Neural cell (in vitro differentiated cells): ENCODE measurements around the gene FSTL5. TPM values are rescaled to one million over a fixed set of nuclear protein-coding genes. Genes with fewer than 3 reads are reported as not detected.

ENCODE experiments used
- H2AFZ ChIP-seq: fragments of 200-600, 300-800 bp; sonication (generic), shearing (Covaris generic); 2 replicates; pipeline ENCODE4 v1.6.0; 2014; ENCODE audit warnings: low read depth, mild to moderate bottlenecking, antibody characterized with exemption, low read length, moderate library complexity
- H3F3A ChIP-seq: fragments of 200-600 bp; shearing (Covaris generic); 2 replicates; pipeline ENCODE4 v1.6.1; 2016; ENCODE audit warnings: mild to moderate bottlenecking, moderate library complexity, mixed read lengths, antibody characterized with exemption, low read length; ENCODE audit not compliant: insufficient read depth, poor library complexity, severe bottlenecking
- H3K27ac ChIP-seq: fragments of 200-600, 300-800 bp; sonication (generic), shearing (Covaris generic); 2 replicates; pipeline ENCODE4 v1.5.1; 2014; ENCODE audit warnings: mild to moderate bottlenecking, low read length, moderate library complexity
- H3K27me3 ChIP-seq: fragments of 300-800, 200-600 bp; sonication (generic), shearing (Covaris generic); 2 replicates; pipeline ENCODE4 v1.6.0; 2014; ENCODE audit warnings: mild to moderate bottlenecking, low read depth, low read length, moderate library complexity; ENCODE audit not compliant: insufficient read depth
- H3K36me3 ChIP-seq: fragments of 300-800, 200-600 bp; sonication (generic), shearing (Covaris generic); 2 replicates; pipeline ENCODE4 v1.5.1; 2014; ENCODE audit warnings: mild to moderate bottlenecking, antibody characterized with exemption, low read length, moderate library complexity; ENCODE audit not compliant: insufficient read depth
- H3K4me2 ChIP-seq: fragments of 300-800, 200-600 bp; sonication (generic), shearing (Covaris generic); 2 replicates; pipeline ENCODE4 v1.6.0; 2014; ENCODE audit warnings: mild to moderate bottlenecking, low read length
- H3K4me3 ChIP-seq: fragments of 300-800, 200-600 bp; sonication (generic), shearing (Covaris generic); 2 replicates; pipeline ENCODE4 v1.5.1; 2014; ENCODE audit warnings: mild to moderate bottlenecking, low read length, moderate library complexity
- H3K79me2 ChIP-seq: fragments of 200-600 bp; shearing (Covaris generic); replicated peaks from 2 replicates; pipeline ENCODE4 v1.6.0; 2014; ENCODE audit warnings: mild to moderate bottlenecking, low read length, moderate library complexity; ENCODE audit not compliant: insufficient read depth
- H3K9ac ChIP-seq: fragments of 300-800, 200-600 bp; sonication (generic), shearing (Covaris generic); 2 replicates; pipeline ENCODE4 v1.6.1; 2016; ENCODE audit warnings: mild to moderate bottlenecking, low read length, mixed read lengths
- H3K9me2 ChIP-seq: fragments of 200-600 bp; shearing (Covaris generic); 2 replicates; pipeline ENCODE4 v1.6.1; 2016; ENCODE audit warnings: mild to moderate bottlenecking, low read length, mixed read lengths; ENCODE audit not compliant: insufficient read depth
- H3K9me3 ChIP-seq: fragments of 200-600, 300-800 bp; sonication (generic), shearing (Covaris generic); 2 replicates; pipeline ENCODE4 v1.6.1; 2016; ENCODE audit warnings: mild to moderate bottlenecking, mixed run types, low read length, moderate library complexity, mixed read lengths
- H4K20me1 ChIP-seq: fragments of 200-600 bp; shearing (Covaris generic); 2 replicates; pipeline ENCODE4 v1.6.1; 2016; ENCODE audit warnings: mild to moderate bottlenecking, mixed run types; ENCODE audit not compliant: insufficient read depth
- CTCF ChIP-seq: fragments of 450-650 bp; IDR thresholded peaks from 2 replicates; pipeline ENCODE4 v1.5.1; 2014; ENCODE audit warnings: antibody characterized with exemption, mild to moderate bottlenecking, moderate library complexity; ENCODE audit not compliant: poor library complexity, severe bottlenecking
- EP300 ChIP-seq: fragments of 450-650 bp; conservative IDR thresholded peaks from 2 replicates; pipeline ENCODE4 v1.6.1; 2014; ENCODE audit warnings: antibody characterized with exemption, mild to moderate bottlenecking, moderate library complexity; ENCODE audit not compliant: poor library complexity, severe bottlenecking
- EZH2 ChIP-seq: fragments of 200-600, 300-800 bp; shearing (Covaris generic), sonication (generic); IDR thresholded peaks from 2 replicates; pipeline ENCODE4 v1.6.1; 2014; ENCODE audit warnings: antibody characterized with exemption, low read length, borderline replicate concordance, mild to moderate bottlenecking; ENCODE audit not compliant: insufficient read depth, poor library complexity, severe bottlenecking
- MXI1 ChIP-seq: fragments of 450-650 bp; conservative IDR thresholded peaks from 2 replicates; pipeline ENCODE4 v1.6.1; 2014; ENCODE audit warnings: antibody characterized with exemption, mild to moderate bottlenecking; ENCODE audit not compliant: poor library complexity, severe bottlenecking
- POLR2AphosphoS5 ChIP-seq: IDR thresholded peaks from 2 replicates; pipeline ENCODE4 v1.6.1; 2012
- RAD21 ChIP-seq: fragments of 450-650 bp; conservative IDR thresholded peaks from 2 replicates; pipeline ENCODE4 v1.6.1; 2014; ENCODE audit warnings: antibody characterized with exemption, mild to moderate bottlenecking, moderate library complexity
- REST ChIP-seq: IDR thresholded peaks from 2 replicates; pipeline ENCODE4 v1.6.1; 2012; ENCODE audit warnings: borderline replicate concordance
- SMC3 ChIP-seq: fragments of 450-650 bp; conservative IDR thresholded peaks from 2 replicates; pipeline ENCODE4 v1.6.1; 2014; ENCODE audit warnings: antibody characterized with exemption, mild to moderate bottlenecking, moderate library complexity; ENCODE audit not compliant: poor library complexity
- TAF1 ChIP-seq: IDR thresholded peaks from 2 replicates; pipeline ENCODE4 v1.6.1; 2012; ENCODE audit warnings: low read depth
- polyA plus RNA-seq: library from polyadenylated mRNA; depleted of rRNA; stranded (reverse); fragments of >200 nt; gene quantifications from 2 replicates; pipeline ENCODE4 v1.2.3, GENCODE V29; 2014

The FSTL5 gene
- polyA plus RNA-seq, 1 donor from 2014 or later, result 6.8 TPM

DNA sequence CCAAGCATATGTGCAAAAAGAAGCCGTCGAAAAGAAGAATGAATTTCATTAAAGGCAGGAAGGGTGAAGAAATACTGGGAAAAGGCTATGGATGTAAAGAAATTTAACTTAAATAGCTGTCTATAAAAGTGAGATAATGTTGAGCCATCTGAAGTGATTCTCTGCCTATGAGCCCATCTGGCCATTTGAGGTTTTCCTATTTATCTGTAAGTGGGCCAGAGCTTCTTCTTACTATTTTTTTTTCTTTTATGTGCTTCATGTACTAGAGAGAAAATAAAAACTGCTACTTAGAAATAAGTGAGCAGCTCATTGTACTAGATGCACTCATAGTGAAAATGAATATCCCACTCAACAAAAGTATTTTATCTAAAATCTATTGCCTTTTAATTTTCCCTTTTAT, 725.7 kb downstream of the FSTL5 start:
- no peaks in the 10 kb centered on the region for H4K20me1 ChIP-seq
- no peak for TF ChIP-seq POLR2AphosphoS5
- TF ChIP-seq SMC3, result no peak
- no peak for TF ChIP-seq EP300
- TF ChIP-seq CTCF, result no peak
- no peak for TF ChIP-seq RAD21
- no peak for TF ChIP-seq MXI1
- TF ChIP-seq EZH2, result no peak
- no peak for TF ChIP-seq REST
- TF ChIP-seq TAF1, result no peak

GRCh38 chr4:161428180-161428965, 735.4 kb downstream of the FSTL5 start:
- no peak overlapping the region for H2AFZ ChIP-seq
- no peaks in the 10 kb centered on the region for H3K36me3 ChIP-seq
- H3K79me2 ChIP-seq, result no peaks in the 10 kb centered on the region
- H3K4me2 ChIP-seq, result no peak overlapping the region
- H3K27ac ChIP-seq, result no peak overlapping the region
- H3K4me3 ChIP-seq, result no peak overlapping the region
- H3F3A ChIP-seq, result no peaks in the 10 kb centered on the region
- no peaks in the 10 kb centered on the region for H3K9me2 ChIP-seq
- no peak overlapping the region for H3K9ac ChIP-seq
- TF ChIP-seq MXI1, result no peak
- TF ChIP-seq TAF1, result no peak
- TF ChIP-seq SMC3, result no peak
- no peak for TF ChIP-seq EP300
- no peak for TF ChIP-seq EZH2
- no peak for TF ChIP-seq CTCF
- TF ChIP-seq REST, result no peak
- no peak for TF ChIP-seq RAD21
- TF ChIP-seq POLR2AphosphoS5, result no peak
- H3K9me3 ChIP-seq, result no peaks in the 10 kb centered on the region
- H3K27me3 ChIP-seq, result no peaks in the 10 kb centered on the region
- H4K20me1 ChIP-seq, result no peaks in the 10 kb centered on the region

More for the DNA sequence above, 725.7 kb downstream of the FSTL5 start:
- no peaks in the 10 kb centered on the region for H3K79me2 ChIP-seq
- no peaks in the 10 kb centered on the region for H3K9me3 ChIP-seq
- H3K27me3 ChIP-seq, result no peaks in the 10 kb centered on the region
- no peaks in the 10 kb centered on the region for H3F3A ChIP-seq
- no peak overlapping the region for H3K4me3 ChIP-seq
- H3K9ac ChIP-seq, result no peak overlapping the region
- H3K36me3 ChIP-seq, result no peaks in the 10 kb centered on the region
- H3K9me2 ChIP-seq, result no peaks in the 10 kb centered on the region
- H3K4me2 ChIP-seq, result no peak overlapping the region
- no peak overlapping the region for H3K27ac ChIP-seq
- H2AFZ ChIP-seq, result no peak overlapping the region
